ENCODE results near the gene HMBS. TPM values are rescaled to one million over a fixed set of nuclear protein-coding genes. Genes with fewer than 3 reads are reported as not detected.

The HMBS gene
- total RNA-seq = 22.5 and 29.3 TPM in 2 replicates

DNA sequence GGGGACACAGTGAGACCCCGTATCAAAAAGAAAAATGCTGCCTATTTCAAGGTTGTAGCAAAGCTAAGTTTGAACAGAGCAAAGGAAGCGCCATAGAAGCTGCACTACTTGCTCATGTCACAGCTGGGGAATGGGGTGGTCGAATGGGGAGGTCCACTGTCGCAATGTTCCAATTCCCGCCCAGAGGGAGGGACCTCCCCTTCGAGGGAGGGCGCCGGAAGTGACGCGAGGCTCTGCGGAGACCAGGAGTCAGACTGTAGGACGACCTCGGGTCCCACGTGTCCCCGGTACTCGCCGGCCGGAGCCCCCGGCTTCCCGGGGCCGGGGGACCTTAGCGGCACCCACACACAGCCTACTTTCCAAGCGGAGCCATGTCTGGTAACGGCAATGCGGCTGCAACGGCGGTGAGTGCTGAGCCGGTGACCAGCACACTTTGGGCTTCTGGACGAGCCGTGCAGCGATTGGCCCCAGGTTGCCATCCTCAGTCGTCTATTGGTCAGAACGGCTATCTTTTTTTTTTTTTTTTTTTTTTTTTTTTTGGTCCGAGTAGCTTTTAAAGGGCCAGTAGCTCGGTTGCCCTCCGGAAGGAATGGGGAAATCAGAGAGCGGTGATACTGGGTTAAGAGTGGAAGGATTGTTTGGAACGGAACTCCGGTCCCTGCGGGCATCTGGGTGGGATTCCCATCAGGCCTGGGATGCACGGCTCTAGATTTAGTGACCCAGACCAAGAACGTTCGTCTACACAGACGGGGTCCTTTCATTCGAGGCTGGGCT lies at the start of gene HMBS:
Gene HMBS (plus strand): TSS at position 219 of the 774 bp plus-strand sequence. CDS start 153 bp downstream, at position 372.

DNA sequence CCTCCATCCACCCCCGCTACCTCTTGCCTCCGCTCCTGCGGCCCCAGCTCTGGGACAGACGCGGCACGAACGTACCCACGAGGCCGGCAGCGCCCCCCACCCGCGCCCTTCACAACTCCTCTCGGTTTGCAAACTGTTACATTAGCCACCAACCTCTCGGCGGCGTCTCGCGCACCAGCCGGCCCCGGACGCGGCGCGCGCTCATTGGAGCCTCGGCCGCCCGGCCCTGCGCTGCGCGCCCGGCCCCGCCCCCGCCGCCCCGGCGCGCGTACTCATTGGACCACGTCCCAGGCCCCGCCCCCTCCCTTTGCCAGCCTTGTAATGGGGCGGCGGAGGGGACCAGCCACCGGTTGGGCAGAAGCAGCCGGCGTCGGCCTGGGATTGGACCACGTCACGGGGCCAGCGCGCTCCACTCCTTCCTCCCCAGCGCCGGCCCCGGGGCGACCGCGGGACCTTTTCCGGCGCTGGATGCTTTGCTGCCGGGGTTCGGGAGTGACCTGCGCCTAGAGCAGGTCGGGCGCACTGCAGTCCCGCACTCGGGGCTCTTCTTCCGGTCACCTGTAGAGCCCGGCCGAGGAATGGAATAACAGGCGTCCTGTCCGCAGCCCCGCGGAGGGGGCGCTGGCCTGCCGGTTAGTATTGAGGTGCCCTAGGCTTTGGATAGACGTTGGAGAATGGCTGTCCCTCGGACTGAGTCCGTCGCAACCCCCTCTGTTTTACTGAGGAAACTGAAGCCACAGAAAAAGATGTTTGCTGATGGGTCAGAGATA lies 27.5 kb upstream of the HMBS start, which contains the start of gene HYOU1:
Gene HYOU1 (minus strand): TSS at position 206 of the 770 bp plus-strand sequence. CDS start 1,045 bp downstream, outside the sequence.

DNA sequence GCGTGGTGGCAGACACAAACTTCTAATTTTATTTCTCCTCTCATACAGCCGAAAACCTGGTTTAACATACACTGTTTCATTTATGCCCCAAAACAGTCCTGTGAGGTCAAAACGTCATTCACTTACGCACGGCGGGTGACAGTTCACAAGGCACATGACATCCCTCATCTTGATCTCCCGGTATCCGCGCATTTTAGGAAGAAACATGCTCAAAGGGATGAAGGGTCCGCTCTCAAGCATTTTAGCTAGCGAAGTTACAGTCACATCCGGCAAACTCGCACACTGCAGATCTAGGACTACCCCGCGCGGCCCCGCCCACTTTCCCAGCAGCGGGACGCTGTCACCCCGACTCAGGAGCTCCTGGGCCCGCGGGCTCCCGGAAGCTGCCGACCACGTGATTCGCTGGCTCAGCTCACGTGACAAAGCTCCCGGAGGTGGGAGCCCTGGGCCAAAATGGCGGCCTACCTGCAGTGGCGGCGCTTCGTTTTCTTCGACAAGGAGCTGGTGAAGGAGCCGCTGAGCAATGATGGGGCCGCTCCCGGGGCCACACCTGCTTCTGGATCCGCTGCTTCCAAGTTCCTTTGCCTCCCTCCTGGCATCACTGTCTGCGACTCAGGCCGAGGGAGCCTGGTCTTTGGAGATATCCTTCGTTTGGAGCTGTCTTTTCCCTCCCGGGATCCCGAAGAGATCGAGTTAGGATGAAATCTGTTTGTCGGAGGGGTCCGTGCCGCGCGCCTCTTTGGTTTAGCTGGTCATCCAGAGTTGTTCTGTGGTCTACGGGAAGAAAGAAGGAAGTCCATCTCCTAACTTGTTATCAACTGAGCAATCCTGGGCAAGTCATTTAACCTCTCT lies 17.1 kb upstream of the HMBS start, which contains the start of gene VPS11:
Gene VPS11 (plus strand): TSS at position 448 of the 852 bp plus-strand sequence. CDS start 6 bp downstream, at position 454.

DNA sequence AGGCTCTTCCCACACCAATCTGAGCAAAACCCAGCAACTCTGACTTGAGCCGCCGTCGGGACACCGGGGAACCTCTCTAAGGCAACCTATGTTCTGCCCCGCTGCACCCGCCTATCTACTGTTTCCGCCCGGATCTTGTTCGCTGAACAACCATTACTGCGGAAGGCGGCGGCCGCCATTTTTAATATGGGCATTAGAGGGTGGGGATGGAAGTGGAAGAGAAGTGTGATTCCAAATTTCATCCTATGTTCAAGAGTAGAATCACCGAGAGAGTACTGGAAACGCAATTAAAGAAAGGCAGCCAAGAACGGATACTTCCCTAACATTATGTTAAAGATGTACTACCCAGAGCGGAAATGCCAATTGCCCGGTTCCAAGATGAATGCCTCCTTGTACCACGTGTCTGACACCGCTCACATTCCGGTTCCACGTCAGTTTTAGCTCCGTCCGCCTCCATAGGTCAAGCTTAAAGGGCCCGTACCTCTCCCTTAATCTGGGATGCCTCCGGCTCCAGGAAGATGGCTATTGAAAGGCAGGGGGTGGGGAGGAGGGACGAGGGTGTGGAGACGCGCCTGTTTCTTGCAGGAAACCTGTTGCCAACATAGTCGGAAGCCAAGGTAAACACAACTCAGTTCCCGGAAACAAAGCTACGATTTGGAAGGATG lies 17.2 kb downstream of the HMBS start, which contains the start of gene DPAGT1:
Gene DPAGT1 (minus strand): TSS at position 95 of the 665 bp plus-strand sequence. CDS start 198 bp downstream, outside the sequence.

DNA sequence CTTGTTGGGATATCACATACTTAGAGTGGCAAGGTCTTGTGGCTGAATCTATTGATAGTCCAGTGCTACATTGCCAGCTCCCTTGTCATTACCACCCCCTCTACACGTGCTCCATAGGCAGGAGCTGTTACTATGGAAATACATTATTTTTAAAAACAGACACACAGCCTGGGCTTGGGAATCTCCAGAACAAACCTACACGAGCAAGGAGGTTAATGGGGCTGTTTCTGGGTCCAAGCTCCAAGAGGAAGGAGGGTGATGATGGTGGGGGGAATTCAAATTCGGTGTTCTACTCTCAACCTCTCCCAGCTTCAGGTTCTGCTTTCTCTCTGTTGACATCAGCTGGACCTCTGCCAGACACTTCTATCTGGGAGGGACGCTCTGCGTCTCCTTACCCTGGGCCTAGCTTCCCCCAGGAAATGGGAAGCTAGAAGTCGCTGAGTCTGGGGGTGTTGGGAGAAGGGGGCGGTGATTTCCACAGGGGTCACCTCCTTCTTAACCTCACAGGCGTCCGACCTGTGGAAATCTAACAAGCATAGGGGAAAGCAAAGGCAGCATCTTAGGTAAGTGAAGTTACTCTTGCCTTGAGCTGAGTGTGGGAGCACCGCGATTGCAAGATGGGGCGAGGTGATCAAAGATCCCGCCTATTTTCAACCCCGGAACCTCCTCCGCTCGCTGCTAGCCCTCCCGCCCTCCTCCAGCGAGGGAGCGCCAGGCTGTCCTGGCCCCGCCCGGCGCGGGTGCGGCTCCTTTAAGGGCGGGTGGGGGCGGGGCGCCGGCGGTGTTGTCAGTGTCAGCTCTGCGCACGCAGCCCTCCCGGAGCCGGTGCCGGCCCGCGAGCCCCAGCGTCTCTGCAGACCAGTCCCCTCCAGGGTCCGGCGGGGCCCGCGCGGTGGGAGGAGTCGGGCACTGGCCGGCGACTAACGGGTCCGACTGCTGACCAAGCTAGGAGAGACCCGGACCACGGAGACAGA lies 22.2 kb downstream of the HMBS start, which contains the start of gene C2CD2L:
Gene C2CD2L (plus strand): TSS at position 781 of the 974 bp plus-strand sequence. CDS start 398 bp downstream, outside the sequence.

DNA sequence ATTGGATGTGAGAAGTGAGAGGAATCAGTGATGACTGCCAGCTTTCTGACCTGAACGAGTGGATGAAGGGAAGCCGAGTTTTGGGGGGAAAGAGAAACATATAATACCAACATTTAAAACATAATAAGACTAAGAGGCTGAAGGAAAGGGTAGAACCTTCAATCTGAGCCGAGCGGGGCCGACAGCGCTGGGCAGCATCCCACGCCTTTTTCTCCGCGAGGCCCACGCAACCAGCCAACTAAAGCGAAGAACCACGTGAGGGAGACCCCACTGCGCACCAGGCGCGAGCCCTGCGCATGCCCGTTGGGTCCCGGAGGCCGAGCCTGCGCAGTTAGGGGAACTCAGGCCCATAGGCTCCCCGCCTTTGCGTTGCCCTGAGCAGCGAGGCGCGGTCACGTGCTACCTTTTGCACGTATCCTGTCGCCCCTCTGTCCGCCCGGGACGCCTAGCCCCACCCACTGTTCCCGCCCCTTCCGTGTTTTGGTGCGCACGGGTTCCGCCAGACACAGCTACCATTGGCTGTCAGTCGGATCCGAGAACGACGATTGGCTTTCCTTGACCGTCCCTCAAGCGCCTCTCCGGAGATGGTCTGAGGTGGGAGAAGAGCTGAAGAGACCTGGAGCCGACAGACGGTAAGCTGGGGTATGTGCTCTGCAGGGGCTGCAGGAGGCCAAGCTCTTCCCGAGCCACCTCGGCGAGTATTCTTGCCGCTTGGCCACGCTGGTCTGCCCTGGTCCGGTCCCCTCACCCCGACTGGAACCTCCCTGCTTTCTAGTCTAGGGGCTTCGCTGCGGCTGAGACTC lies 36.5 kb downstream of the HMBS start, which contains the start of gene HINFP:
Gene HINFP (plus strand): TSS at position 573 of the 803 bp plus-strand sequence. CDS start 5,365 bp downstream, outside the sequence.

Other genes starting within 250 kb of the HMBS start
- gene CXCR5, start 201.0 kb upstream of the HMBS start, total RNA-seq = not detected in 2 replicates
- 23.8 and 25.0 TPM in 2 replicates for gene BCL9L, start 159.0 kb upstream of the HMBS start, total RNA-seq
- gene UPK2, start 128.6 kb upstream of the HMBS start, total RNA-seq = 0.30 TPM in 1 of 2 replicates, not detected in the other
- gene FOXR1, start 113.1 kb upstream of the HMBS start, total RNA-seq = not detected in 2 replicates
- gene CENATAC, start 86.7 kb upstream of the HMBS start, total RNA-seq = 5.2 and 7.8 TPM in 2 replicates
- 2,303 and 2,652 TPM in 2 replicates for gene RPS25, start 66.5 kb upstream of the HMBS start, total RNA-seq
- 85.4 and 97.8 TPM in 2 replicates for gene TRAPPC4, start 66.1 kb upstream of the HMBS start, total RNA-seq
- gene SLC37A4, start 54.0 kb upstream of the HMBS start, total RNA-seq = 22.0 and 24.0 TPM in 2 replicates
- 214 and 216 TPM in 2 replicates for gene HYOU1, start 27.7 kb upstream of the HMBS start, total RNA-seq
- 14.7 and 17.1 TPM in 2 replicates for gene VPS11, start 17.1 kb upstream of the HMBS start, total RNA-seq
- 27.2 and 32.5 TPM in 2 replicates for gene DPAGT1, start 17.0 kb downstream of the HMBS start, total RNA-seq
- 4.5 and 7.3 TPM in 2 replicates for gene C2CD2L, start 22.5 kb downstream of the HMBS start, total RNA-seq
- gene HINFP, start 36.7 kb downstream of the HMBS start, total RNA-seq = 8.4 and 13.1 TPM in 2 replicates
- gene ABCG4, start 64.2 kb downstream of the HMBS start, total RNA-seq = 0.08 and 0.23 TPM in 2 replicates
- gene NLRX1, start 83.8 kb downstream of the HMBS start, total RNA-seq = 13.6 and 18.8 TPM in 2 replicates
- 0.16 TPM in 1 of 2 replicates, not detected in the other for gene NHERF4, start 100.6 kb downstream of the HMBS start, total RNA-seq
- gene CBL, start 121.5 kb downstream of the HMBS start, total RNA-seq = 13.4 and 17.3 TPM in 2 replicates
- gene MCAM, start 232.2 kb downstream of the HMBS start, total RNA-seq = 409 and 417 TPM in 2 replicates
- gene RNF26, start 249.6 kb downstream of the HMBS start, total RNA-seq = 8.2 and 15.8 TPM in 2 replicates